GM19372 (cell line): Measurements from ENCODE around the gene TIMM29.

Experiments
- ATAC-seq: cut with Tn5 transposase; IDR thresholded peaks from one replicate; pipeline ENCODE4 v1.9.1; 2021; ENCODE audit warnings: mild to moderate bottlenecking, low read depth, moderate library complexity; ENCODE audit not compliant: unreplicated experiment

TIMM29 gene

DNA sequence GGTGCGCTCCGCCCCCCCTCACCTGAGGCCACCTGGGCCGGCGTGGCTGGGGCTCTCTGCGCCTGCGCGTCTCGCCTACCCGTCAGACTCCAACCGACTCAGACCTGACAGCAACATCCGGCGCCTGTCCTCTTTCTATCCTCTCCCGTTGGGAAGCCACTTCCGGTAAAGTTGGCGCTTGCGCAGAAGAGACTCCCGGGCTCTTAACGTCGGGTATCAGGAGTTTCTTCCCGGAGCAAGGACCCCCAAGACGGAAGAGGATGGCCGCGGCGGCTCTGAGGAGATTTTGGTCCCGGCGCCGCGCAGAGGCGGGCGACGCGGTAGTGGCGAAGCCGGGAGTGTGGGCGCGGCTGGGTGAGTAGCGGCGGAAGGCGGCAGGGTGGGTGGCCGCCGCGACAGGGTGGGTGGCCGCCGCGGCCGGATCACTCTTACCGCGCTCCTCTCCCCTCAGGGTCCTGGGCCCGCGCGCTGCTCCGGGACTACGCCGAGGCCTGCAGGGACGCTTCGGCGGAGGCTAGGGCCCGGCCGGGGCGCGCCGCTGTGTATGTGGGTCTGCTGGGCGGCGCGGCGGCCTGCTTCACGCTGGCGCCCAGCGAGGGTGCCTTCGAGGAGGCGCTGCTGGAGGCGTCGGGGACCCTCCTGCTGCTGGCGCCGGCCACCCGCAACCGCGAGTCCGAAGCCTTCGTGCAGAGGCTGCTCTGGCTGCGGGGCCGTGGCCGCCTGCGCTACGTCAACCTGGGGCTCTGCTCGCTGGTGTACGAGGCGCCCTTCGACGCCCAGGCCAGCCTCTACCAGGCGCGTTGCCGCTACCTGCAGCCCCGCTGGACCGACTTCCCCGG, at the start of gene TIMM29, which contains the start of gene YIPF2:
Gene TIMM29, plus strand, starts transcription at position 249 of the 839 bp plus-strand sequence. Its CDS starts 12 bp downstream, at position 261.
Gene YIPF2, minus strand, starts transcription at position 77 of the 839 bp plus-strand sequence. CDS start 229 bp downstream, outside the sequence.
- peak; percentile 89 for ATAC-seq

DNA sequence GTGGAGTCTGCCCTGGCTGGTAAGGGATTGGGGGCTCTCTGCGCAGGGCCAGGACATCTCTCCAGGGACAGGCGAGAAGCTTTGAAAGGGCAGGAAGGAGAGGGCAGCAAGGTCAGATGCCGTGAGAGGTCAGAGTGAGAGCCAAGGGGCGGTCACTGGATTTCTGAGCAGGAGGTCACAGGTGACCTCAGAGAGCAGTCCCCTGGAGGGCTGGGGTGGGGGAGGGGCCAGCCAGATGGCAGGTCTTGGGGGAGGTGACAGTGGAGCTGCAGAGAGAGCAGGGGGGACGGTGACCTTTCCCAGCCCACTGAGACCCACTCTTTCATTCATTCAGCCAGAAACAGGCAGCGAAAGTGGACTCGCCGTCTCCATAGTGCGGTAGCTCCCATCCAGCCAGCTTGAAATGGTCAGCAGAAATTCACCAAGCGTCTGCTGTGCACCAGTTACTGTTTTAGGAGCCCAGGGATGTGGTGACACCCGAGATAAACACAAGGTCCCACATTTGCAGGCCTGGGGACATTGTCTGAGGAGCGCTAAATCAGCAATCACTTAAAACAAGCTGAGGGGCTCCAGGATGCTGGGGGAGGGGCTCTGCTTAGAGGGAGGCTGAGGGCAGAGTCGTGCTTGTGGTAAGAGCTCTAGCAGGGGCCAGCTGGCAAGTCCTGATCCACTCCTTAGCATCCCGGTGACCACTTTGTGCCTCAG, 47.1 kb upstream of the TIMM29 start:
- no peak for ATAC-seq

DNA sequence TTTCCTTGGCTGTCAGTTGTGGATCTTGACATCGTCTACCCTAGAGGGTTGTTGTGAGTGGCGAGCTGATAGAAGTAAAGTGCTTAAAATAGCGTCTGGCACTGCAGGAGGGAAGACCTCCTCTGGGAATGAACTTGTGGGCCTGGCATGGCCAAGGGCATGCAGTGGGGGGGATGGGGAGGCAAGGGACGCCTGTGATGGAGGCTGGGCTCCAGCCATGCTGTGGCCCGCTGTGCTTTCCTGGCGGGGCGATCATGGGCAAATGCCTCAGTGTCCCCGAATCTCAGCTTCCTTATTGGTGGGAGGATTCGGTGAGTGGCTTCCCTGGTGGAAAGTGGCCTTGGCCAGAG, 46.5 kb upstream of the TIMM29 start:
- no peak for ATAC-seq

DNA sequence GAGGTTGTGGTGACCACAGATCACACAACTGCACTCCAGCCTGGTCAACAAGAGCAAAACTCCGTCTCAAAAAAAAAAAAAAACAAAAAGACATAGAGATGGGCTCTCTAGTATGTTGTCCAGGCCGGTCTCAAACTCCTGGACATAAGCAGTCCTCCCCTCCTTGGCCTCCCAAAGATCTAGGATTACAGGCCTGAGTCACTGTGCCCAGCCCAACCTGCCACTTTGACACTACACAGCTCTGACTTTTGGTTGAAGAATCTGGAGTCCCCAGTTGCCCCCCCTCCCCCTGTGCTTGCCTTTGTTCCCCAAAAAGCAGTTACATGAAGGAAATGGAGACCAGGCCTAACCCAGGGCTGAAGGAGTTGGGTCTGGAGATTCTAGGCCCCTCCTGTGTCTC, 44.3 kb upstream of the TIMM29 start:
- no peak for ATAC-seq

DNA sequence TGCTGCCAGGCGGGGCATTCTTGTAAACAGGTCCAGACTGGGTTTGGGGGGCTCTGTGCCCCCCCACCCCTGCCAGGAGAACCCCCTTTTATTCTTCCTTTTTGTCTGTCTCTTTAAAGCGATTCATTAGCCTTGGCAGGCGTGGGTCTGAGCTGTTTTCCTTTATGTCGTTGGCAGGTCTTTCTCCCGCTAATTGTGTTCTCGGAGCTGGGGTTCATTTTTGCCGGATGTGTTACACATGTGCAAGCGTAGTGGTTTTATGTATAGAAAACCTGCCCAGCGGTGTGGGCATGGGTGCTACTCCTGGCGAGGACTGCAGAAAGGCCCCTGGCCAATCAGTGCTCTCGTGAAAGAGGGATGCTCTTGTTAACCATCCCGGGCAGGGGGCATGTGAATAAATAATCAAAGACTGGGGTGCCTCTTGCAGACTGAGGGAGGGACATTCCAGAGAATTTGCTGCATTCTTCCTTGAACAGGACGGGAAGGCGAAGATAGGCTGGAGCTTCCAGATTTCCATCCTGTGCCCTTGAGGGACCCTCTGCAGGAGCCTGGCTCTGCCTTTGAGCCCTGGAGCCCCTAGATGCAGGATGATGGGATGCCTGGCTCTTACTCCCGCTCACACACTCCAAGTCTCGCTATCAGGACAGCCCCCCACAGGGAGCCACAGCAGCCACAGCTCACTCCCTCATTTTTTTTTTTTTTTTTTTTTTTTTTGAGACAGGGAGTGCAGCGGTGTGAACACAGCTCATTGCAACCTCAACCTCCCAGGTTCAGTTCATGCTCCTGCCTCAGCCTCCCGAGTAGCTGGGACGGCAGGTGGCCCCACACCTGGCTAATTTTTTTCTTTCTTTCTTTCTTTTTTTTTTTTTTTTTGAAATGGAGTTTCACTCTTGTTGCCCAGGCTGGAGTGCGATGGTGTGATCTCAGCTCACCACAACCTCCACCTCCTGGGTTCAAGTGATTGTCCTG, 43.1 kb upstream of the TIMM29 start:
- ATAC-seq, result no peak

DNA sequence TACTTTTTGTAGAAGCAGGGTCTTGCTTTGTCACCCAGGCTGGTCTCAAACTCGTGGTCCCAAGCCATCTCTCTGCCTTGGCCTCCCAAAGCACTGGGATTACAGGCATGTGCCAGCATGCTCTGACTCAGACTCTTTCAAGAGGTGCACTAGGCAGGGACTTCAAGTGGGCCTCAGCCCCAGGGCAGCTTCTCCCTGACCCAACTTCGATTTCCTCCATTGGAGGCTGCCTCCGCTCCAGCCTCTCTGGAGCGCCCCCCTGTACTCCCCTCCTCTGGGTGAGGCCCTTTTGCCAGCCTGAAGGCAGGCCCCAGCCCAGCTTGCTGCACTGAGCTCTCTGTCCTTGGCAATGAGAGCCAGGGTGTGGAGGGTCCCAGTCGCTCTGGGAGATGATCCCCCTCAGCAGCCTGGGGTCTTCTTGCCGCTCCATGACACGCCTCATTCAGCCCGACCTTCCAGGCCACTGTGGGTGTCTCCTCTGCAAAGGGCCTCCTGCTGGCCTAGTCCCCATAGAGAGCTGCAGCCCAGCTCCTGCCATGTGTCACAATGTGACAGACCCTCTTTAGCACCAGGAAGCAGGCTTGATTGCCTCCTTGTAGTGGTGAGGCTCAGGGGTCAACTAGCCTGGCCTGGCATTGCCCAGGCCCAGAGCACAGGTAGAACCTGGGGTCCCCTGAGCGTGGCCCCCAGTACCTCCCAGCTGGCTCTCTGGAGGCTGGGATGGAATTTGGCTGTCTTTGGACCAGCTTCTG, 40.8 kb upstream of the TIMM29 start:
- no peak for ATAC-seq

DNA sequence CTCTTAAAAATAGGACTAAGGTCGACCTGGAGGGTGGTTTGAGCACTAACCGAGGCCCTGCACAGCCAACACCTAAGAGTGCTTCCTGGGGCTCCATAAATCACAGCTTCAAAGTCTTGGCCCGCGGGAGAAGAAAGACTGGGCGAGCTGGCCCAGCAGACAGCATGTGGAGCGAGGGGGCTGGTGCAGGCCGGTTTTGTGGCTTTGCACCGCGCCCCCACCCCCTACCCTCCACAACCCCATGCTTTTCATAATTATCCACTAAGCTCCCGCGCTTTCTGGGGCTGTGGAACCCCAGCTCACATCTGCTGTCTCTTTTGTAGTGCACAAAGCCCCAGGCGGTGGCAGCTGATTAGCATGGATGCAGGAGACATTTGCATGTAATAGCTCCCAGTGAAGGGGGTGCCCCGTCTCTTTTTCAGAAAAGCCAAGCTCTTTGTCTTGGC, 40.2 kb upstream of the TIMM29 start:
- no peak for ATAC-seq

DNA sequence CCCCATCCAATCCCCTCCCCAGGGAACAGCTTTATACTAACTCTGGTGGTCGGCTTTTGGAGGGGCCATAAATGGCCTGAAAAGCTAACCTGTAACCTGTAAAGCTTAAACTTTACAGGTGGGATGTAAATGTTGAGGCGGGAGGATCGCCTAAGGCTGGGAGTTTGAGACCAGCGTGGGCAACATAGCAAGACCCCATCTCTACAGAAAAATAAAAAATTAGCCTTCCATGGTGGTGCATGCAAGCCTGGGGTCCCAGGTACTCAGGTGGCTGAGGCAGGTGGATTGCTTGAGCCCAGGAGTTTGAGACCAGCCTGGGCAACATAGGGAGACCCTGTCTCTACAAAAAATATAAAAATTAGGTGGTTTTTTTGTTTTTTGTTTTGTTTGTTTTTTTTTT, 38.7 kb upstream of the TIMM29 start:
- no peak for ATAC-seq

DNA sequence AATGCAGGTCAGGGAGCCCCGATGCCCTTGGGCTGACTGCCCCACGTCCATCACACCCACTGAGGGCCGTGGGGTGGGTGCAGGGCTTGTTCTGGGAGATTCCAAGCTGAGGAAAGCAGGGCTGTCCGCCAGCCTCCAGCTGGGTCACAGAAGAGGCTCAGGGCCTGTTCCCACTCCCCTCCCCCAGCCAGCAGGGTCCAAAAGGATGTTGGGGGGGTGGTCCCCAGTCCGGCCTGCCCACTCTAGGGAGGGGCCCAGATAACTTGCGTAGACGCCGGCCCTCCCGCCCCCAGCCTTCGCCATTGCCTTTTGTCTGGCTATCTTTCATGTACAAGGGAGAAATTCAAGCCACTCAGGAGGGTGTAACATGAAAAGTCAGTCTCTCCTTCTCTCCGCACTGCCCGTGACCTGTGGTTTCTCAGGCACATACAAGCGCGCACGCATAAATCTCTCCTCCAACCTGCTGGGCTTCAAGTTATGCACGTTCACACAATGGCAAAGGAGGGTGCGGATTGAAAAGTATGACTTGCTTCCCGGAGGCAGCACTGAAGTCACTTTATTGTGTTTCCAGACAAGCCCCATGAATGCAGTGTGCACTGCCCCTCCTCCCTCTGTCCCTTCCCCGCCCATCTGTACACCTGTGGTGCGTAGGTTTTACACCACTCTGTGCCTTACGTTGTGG, 37.1 kb upstream of the TIMM29 start:
- no peak for ATAC-seq

DNA sequence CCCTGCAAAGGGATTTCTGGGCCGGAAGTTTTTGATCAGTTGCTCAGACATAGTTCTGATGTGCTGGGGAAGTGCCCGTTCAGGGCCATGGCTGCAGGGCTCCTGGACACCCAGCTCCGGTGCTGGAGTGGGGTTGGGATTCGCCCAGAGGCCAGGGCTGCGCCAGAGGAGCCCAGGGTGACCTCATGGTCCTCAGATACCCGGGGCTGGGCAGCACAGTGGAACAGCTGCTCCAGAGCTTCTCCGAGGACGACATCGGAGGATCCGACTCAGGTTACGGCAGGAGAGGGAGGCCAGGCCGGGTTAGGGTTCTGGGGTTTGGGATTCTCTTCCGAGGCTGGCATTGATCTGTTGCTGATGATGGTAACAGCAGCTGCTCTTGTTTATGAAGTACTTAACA, 36.4 kb upstream of the TIMM29 start:
- no peak for ATAC-seq

DNA sequence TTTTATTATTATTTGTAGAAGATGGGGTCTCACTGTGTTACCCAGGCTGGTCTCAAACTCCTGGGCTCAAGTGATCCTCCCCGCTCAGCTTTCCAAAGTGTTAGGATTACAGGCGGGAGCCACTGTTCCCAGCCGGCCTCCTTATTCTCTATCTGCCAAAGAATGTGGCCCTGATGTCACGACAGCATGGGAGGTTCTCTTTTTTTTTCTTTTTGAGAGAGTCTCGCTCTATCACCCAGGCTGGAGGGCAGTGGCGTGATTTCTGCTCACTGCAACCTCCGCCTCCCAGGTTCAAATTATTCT, 33.7 kb upstream of the TIMM29 start:
- no peak for ATAC-seq

DNA sequence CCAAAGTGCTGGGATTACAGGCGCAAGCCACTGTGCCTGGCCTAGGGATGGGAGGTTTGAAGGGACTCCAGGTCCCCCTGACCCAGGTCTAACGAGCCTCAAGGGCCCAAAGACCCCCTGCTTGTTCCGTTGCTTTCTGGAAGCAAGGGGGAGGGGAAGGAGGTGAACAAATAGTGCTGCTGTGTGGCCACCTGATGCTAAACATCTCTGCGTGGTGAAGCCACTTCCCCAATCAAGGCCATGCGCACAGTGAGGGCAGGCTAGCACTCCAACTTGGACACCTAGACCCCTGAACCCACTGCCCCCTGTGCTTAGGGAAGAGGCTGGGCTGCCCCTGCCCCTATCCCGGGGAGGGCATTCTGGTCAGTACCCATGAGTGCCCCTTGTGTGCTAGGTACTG, 33.2 kb upstream of the TIMM29 start:
- ATAC-seq, result no peak

DNA sequence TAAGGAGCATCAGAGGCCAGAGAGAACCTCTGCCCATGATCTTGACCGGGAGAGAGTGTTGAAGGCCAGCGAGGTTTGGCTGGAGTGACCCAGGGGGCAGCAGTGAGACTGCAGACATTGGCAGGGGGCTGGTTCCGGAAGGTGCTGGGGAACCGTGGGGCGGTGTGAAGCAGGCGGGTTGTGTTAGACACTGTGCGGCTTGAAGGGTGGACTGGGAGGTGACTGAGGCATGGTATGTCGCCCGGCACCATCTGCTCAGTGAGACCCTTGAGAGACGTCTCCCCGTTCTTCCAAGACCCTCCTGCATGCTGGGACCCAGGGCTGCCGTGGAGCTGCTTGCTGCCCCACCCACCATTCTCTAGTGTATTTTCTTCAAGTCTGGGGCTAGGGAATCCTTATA, 32.7 kb upstream of the TIMM29 start:
- ATAC-seq, result no peak

DNA sequence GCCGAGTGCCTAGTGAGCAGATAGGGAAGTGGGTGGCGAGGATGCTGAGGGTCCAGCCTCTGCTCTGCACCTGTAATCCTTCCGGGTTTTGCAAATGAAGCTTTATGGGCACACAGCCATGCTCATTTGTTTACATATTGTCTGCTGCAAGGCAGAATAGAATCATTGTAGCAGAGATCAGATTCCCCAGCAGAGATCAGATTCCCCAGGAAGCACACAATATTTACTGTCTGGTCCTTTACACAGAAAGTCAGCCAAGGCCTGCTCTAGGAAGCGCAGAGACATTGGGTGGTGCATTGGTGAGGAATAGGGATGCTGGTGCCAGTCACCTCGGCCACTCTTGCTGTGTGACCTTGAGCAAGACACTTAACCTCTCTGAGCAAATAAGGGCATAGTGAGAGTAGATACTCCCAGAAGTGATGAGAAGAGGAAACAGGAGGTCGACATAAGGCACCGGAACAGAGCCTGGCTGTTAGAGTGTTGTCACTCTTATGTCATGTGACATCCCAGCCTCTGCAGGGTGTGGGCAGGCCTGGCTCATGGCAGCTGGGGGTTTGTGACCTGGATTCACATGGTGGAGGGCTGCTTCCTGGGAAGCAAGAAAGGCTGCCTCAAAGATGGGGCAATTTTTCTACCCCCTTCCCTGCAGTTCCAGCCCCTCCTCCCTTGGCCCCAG, 31.6 kb upstream of the TIMM29 start:
- ATAC-seq, result no peak

DNA sequence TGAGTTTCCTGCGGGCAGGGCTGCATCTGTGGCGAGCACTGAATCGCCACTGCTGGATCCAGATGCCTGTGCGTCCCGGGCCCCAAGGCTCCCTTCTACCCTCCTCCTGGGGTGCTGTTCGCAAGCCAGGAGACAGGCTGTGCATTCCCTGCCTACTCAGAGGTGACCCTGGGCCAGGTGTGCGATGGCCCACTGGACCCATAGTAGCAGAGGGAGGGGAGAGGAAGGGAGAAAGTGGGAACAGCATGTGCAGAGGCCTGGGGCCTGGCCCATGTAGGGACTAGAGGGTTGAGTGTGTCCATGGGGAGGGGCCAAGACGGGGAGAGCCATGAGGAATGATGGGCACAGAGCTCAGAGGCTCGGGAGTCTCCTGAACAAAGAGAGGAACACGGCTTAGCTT, 30.0 kb upstream of the TIMM29 start:
- ATAC-seq, result no peak

DNA sequence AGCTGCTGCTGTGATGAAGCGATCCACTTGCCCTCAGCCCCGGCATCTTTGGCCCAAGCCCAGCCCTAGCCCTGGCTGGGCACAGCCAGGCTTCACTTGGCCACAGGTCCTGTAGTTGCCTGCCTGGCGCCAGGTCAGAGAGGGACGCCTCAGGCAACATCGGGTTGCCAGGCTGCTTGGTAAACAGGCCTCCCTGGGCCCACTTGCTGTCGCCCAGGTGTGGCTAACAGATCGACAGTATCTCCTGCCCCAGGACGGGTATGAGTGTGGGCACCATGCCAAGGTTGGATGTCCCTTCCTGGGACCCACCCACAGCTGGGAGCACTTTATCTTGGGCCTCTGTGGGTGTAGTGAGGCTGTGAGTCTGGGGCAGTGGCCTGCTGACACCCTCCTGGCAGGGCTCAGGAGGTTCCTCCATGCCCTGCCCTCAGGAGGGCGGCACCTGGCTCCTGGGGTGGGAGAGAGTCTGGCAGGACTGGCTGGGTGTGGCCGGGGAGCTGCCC, 29.4 kb upstream of the TIMM29 start:
- no peak for ATAC-seq

DNA sequence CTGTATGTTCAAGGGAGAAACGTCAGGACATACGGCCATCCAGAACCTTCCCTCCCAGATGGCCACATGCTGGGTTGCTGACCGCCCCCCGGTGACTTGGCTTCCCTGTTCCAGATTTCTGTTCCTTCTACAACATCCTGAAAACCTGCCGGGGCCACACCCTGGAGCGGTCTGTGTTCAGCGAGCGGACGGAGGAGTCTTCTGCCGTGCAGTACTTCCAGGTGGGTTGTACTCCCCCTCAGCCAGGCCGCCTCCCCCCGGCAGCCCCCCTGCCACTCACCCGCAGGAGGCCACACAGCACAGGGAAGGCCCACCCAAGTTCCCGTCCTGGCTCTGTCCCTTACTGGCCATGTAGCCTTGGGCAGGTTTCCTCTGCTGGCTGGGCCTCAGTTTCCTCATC, 20.7 kb upstream of the TIMM29 start:
- ATAC-seq, result no peak

DNA sequence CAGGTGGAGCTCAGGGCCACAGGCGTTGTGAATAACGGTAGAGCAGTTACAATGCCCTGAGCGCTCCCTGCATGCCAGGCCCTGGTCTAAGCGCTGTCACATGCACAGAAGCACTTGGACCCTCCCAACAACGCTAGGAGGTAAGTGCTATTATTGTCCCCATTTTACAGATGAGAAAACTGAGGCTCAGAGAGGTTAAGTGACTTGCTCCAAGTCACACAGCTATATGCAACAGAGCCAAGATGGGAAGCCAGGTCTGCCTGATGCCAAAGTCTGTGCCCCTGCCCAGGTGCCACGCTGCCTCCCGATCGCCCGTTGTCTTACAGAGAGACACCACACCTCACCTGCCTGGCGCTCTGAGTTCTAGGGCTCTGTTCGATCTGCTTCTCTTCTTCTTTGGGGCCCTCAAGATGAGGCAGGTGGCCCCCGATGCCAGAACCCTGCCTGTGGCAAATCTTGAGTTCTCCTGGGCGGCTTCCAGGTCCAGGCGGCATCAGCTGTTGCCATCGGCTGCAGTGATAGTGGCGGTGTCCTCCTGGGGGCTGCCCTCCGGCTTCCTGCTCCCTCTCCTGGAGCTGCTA, 20.1 kb upstream of the TIMM29 start:
- ATAC-seq, result no peak
